GM19025 (cell line): ENCODE data around the gene CCDC39.

Experiments
- ATAC-seq: cut with Tn5 transposase; IDR thresholded peaks from one replicate; pipeline ENCODE4 v1.9.1; 2021; ENCODE audit warnings: mild to moderate bottlenecking, low read depth, moderate library complexity; ENCODE audit not compliant: unreplicated experiment

Gene CCDC39

DNA sequence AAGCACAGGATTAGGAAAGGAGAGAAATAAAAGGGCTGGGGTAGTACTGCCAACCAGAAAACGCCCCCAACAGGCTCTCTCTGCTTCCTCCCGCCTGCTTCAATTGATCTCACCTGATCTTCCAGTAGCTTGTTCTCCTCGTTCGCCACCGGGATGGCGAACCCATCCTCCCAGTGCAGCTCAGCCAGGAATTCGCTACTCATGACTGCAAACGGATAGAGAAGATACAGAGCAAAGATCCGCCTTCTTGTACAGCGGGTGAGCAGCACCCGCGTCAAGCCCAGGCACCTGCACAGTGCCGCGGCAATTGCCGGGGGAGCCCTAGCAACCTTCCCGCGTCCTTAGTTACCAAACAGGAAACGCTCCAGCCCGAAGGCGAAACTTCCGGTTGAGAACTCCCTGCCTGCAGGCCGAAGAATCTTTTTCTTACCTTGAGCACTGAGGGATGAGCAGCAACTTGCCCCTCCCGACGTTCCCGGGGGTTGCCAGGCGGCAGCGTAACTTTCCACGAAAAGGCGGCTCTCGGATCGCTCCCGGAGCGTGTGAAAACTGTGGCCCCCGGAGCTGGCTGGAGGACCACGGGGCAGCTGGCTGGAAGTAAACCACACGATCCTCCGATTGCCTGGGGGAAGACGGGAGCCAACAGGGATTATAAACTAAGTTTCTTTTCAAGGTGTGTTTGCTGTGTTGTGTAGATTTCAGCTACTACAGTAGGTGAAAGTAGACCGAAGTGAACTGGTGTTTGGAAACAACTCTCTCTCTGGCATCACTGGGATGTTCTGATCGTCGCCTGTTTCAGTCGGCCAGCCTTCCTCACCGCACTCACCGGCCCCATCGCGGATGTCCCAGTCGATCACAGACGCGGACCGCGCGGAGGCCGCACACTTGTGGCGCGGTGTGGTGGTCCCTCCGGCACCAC lies at the start of gene CCDC39:
Gene CCDC39, minus strand, starts transcription at position 312 of the 919 bp plus-strand sequence. Its CDS starts 109 bp downstream, at position 203.
- ATAC-seq: peak; percentile 98

DNA sequence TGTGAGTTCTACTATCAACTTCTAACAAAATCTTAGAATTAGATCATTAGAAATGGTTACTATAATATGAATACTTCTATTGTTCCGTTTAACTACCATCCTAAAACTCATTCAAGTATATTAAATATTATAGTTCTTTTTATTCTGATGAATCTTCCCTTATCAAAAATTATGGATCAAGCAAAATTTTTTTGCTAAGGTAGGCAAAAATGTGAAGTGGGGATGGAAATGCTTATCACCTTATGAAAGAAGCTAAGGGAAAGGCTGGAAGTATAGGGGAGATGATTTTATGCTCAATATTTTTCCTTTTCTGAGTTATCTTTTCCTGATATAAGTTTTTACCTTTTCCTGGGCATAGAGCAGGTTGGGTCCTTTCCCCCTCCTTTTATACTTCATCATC lies 40.7 kb upstream of the CCDC39 start:
- no peak for ATAC-seq

DNA sequence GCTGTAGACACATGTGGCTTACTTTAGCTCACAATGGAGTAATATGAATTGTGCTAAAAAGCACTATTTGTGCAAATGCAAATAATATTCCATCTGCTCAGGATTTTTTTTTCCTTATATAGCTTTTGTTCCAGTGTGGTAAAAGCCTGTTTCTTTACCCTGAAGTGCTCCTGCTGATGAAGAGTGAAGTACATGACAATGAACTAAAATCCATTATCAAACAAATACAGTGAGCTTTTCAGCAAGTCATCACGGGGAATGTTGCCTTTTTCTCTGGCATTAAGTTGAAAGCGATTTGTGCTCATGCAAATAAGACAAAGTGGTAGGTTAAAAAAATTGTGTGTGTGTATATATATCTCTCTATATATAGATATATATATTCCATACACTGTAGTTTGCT lies 28.6 kb upstream of the CCDC39 start:
- no peak for ATAC-seq

DNA sequence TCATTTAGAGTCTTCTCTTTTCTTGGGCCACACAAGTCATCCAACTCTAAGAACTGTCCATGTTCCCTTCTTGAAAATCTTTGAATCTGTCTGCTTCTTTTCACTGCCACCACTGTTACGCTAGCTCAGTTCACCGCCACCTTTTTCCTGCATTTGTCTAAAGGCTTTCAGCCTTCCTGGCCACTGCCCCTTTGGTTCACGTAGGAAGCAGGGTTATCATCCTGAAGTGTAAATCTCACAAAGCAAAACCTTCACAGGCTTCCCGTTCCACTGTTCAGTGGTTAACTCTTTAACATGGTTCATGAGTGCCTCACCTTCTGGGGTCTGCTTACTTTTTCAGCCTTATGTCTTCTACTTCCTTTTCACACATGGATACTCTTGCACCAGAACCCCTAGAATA lies 26.3 kb upstream of the CCDC39 start:
- no peak for ATAC-seq

DNA sequence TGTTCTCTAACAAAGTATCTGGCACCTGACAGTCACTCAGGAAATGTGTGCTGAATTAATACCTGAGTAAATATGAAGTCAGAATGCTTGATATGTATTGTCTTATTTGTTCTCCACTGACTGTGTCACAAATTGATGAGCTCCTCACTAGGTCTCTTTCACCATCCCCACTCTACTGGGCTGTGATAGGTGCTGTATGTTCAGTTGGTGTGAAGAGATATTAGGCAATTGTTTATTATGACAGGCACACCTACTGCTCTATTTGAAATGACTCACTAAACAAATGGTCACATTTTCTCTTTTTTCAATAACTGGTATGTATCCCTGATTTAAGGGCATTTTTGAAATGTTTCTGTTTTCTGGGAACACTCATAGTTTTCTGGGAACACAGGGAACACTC lies 25.2 kb upstream of the CCDC39 start:
- ATAC-seq: no peak

DNA sequence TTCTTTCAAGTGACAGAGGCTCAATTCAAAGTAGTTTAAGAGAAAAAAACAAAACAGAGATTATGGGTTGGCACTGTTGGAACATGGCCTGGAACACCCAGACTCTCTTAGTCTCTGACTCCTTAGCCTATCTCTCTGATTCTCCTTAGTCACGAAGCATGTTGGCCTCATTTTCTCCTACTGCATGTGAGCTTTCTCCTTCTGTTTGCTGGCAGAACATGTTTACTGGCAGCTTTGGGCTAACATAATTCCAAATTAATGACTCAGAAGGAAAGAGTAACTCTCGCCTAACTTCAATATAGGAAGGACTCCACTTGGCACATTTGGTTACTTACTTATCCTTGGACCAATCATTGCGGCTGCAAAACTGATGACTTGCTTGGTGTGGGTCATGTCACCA lies 21.7 kb upstream of the CCDC39 start:
- ATAC-seq: no peak

DNA sequence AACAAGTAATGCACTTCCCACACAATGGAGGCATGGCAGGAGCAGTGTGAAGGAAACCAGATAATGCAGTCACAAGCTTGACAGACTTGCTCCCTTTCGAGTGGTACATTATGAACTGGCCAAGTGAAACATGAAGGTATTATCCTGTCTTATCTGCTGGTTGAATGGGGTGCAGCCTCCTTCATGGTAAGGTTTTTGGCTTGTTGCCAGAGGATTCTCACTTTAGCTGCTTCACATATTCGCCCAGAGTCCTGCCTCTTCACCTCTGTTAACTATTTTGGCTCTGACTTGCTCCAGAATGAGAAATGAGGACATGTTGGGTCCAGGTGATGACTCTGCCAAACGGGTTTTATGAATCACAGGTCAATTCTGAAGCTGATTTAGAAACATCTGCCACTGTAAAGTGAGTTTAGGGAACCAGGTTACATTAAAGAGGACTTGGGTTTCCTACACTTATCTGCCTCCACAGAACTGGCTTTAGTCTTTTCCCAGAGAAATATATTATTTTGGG lies 19.5 kb upstream of the CCDC39 start:
- no peak for ATAC-seq

DNA sequence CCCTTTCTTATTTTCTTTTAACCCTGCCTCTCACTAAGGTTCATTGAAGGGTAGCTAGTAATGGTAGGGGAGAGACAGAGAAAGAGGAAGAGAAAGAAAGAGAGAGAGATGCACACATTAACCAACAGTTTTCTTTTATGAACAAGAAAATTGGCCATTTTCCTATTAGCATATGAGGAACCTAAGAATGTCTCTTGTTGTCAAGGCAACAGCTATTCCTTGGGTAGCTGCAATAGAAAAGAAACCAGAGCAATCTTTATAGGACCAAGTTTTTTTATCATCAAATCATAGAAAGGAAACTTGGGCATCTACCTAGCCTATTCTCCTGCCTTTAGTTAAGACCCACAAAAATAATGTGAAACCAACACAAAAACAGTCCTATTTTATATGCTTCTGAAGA lies 15.0 kb upstream of the CCDC39 start:
- ATAC-seq: no peak

DNA sequence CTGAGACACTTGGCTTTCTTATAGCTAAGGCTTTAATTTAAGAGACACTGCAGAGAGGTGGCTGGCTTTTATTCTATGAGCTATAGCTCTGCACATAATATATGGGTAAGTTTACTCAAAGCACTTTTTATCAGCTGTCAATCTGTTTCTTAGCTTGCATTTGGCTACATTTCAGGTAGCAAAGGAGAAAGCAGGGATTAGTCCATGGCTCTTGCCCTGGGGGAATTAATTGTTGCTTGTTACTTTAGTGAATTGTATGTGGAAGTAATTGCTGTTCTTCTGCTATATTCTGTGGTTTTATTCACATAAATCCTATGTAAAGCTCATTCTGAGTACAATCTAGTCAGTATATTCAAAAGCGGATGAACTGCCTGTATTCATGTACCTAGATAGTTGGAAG lies 14.4 kb upstream of the CCDC39 start:
- no peak for ATAC-seq

DNA sequence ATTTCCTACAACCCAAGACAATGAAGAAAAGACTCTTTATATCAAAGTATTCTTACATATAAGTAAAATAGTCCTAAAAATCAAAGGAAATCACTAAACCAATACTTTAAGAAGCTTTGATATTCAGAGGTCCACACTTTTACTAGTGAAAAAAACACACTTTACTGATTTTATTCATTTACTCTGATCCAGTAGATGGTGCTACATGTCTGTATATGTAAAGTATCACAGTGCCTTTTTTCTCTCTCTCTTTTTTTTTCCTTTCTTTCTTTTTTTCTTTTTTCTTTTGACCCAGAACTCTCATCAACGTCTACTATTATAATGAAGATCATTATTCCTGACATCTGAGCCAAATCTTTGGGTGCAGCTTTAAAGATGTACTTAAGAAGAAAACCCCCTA lies 10.8 kb upstream of the CCDC39 start:
- ATAC-seq: no peak

DNA sequence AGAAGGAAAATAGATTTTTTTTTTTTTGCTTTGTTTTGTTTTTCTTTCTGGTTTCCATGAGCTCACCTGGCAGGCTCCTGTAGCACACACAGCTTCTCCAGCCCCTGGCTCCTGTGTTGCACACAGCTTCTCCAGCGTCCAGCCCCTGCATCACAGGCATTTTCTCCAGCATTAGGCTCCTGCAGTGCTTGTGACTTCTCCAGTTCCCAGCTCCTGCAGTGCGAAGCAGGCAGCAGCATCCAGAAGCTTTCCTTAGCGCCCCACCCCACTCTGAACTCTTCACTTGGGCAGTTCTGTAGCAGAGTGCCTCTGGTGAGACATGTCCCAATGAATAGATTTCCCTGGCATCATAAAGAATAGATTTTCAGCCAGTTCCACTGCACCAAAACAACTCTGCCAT lies 5.5 kb upstream of the CCDC39 start:
- no peak for ATAC-seq

DNA sequence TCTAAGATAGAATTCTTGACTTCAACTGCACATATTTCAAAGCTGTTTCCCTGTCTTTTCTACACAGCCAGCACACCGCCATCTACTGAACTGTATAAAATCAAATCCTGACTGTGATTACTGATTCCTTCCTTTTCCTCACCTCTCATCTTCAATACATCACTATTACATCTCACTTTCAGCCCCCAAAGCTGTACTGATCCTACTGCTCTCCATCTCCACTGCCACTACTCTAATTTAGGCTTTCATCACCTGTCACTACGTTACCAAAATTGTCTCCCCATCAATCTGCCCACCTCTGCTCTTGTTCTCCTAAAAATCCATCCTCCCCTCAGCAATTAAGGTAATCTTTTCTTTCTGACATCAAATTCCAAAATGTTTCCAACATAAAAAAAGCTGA lies 4.5 kb upstream of the CCDC39 start:
- no peak for ATAC-seq

DNA sequence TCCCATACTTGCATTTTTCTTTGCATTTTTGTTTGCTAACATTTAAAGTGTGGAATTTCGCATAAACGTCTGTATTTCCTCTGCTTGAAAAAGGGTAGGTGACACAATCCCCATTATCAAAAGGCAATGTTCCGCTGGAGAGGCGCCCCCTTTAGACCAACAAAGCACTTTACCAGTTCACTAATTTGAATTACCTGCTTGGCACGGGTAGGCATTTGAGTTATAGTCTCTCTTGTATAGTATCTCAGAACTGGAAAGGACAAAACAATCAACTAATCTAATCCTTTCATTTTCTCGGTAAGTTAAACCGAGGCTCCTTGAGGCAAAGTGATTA lies 775 bp upstream of the CCDC39 start:
- peak; percentile 20 for ATAC-seq

DNA sequence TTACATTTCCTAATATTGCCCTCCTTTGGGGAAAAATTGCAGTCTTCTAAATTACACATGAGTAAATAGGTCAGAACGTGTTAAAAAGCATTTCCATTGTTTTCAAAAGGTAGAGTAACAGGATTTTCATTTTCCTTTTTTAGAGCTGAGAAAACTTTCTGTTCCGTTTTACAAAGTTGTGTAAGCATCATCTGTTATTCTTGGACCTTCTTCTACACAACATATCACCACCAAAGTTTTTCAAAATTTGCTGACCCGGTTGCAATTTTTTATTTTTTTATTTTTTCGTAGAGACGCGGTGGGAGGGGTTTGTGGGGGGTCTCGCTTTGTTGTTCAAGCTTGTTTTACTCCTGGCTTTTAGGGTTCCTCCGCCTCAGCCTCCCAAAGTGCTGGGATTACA lies 1.1 kb downstream of the CCDC39 start:
- ATAC-seq: no peak

DNA sequence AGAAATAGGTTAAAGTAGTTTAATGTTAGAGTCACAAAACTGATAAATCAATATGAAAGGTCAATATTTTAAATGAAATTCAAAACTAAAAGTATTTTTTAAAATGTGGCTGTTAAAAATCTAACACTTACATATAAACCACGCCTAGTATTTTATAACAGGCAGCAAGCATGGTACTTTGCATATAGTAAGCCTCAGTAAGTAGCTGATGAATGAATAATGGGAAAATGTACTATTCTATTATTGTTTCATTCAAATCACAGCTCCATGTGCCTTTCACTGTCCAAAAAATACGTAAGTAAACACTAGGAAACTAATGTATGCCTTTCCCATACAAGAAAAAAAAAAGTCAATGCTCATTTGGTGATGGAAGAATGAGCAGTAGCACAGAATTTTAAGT lies 17.8 kb downstream of the CCDC39 start:
- no peak for ATAC-seq

DNA sequence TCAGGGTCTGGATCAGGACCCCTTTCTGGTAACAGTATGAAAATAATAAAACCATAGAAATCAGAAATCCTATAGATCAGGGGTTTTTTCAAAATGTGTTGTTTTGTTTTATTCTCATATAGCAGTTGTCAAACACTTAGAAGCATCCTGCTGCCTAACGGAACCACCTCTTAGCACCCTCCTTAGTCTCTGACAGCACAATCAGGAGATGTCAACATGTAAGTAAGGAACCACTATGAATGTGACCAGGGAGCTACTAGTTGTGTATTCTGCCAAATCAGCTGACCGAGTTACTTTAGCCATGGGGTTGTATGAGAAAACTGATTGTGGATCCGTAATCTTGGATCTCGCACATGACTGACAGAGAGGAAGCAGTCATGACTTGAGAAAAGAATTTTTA lies 22.2 kb downstream of the CCDC39 start:
- ATAC-seq: no peak

DNA sequence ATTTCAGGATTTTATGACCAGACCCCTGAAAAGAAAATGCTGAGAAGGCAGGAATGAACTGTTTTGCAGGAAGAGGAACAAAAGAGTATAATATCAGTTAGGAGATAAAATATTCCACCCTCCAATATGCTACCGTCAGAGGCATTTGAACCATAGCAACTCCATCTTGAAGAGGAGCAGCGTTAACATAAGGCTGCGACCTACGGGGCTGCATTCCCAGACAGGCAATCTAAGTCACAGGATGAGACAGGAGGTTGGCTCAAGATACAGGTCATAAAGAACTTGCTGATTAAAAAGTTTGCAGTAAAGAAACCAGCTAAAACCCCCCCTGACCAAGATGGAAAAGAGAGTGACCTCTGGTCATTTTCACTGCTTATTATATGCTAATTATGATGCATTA lies 22.9 kb downstream of the CCDC39 start:
- ATAC-seq: no peak

DNA sequence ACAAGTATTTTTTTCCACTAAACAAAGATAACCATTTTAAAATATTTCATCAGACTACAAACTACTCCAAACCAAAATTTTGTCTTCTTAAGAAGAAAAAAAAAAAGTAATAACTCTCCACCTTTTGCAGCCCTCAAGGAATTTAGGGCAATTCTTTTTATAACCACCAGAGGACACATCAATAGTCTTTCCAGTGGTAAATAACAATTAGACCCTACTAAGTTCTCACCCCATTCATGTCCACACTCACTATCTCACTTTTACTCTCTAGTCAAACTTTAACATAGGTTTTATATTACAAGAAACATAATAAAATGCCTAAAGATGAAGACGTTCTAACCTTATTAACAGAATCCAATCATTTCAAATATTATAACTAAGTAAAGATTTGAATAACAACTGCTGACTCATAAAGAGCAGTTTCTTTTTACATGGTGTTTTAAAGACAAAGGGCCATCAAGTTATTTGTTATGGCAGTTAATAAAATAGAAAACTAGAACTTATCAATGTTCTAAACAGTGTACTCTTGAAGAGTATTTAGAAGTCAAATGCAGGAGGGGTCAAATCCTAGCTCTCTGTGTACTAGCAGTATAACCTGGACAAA lies 33.0 kb downstream of the CCDC39 start:
- no peak for ATAC-seq

DNA sequence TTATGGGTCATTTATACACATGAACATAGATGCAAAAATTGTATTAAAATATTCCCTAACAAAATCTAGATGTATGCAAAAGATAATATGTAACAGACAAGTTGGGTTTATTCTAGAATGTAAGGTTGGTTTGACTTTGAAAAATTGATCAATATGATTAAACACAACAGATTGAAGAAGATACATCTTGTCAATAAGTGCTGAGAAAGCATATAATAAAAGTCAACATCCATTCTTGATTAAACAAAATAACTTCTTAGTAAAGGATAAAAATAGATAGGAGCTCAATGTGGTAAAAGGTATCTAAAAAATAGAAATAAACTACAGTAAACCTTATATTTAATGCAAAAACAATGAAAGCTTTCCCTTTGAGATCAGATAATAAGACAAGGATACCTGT lies 38.3 kb downstream of the CCDC39 start:
- ATAC-seq: no peak

DNA sequence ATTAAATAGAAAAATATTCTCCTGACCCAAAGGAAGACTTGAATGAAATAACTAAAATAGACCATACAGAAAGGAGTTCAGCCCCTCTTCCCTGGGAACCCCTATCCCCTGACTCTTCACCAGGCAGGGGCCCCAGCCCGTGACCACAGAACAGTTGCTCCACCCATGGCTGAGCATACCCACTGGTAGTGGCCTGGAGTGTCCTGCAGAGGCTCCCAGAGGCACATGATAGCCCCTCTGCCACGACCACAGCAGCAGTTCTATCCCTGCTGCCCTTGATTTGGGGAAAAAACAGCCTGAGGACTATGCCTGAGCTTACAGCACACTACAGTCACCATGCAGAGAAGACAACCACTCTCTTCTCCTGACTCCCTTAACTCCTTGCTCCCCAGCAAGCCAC lies 45.6 kb downstream of the CCDC39 start:
- no peak for ATAC-seq

DNA sequence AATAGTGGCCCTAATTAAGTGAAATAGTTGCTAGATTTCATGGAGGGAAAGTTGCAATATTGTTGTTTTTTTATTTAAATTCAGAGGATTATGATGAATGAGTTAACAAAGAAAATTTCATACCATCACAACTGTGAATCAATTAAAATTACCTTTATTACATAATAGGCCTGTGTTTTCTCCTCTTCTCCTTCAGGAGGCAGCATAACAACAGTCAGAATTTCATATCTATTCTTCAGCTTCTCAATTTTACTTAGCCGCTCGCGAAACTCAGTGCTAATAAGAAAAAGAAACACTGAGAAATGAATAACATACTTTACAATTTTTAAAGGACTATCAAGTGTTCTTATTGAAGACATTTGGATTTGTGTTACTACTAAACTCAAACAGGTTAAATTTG lies 48.0 kb downstream of the CCDC39 start:
- ATAC-seq: no peak

DNA sequence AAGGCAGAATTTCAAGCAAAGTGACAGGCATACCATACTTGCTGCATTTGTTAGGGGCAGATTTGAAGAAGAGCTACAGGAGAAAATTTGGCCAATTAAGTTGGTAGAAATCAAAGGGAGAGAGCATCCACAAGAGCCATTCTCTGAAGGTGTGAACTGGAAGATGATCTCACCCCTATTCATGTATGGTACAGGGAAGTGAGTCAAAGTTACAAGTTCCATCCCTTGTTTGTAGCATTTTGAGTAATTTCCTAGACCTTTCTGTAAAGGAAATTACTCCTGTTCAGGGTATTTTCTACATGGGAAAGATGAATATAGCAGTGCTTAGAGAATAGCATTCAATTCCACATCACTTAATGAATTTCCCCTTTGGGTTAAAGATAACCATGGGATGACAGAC lies 48.9 kb downstream of the CCDC39 start:
- ATAC-seq: no peak
